PC-9 (cell line): ENCODE data around the gene ACKR2. TPM values are rescaled to one million over a fixed set of nuclear protein-coding genes. Genes with fewer than 3 reads are reported as not detected.

ENCODE experiments used
- BruUV-seq: library from RNA; stranded (reverse); fragments of 400-500 nt; replicated peaks from 2 replicates; lab custom pipeline; 2021; lab: Mats Ljungman, UMichigan
- CTCF ChIA-PET: fragments of 300-600 bp; sonication (Branson Sonifier 250); formaldehyde crosslinking; loops from one replicate; lab custom pipeline; 2022; ENCODE audit warnings: antibody characterized with exemption; lab: Charles Lee
- POLR2A ChIA-PET: fragments of 300-600 bp; sonication (Branson Sonifier 250); formaldehyde crosslinking; loops from one replicate; lab custom pipeline; 2022; ENCODE audit warnings: antibody characterized with exemption; ENCODE audit not compliant: unreplicated experiment; lab: Charles Lee
- DNase-seq, 2 experiments: peaks; one replicate each; pipeline versions ENCODE4 v3.0.0 to v3.0.0-alpha.2; 2015 to 2022; ENCODE audit warnings: mixed read lengths in 1 of 2
- H2AFZ ChIP-seq: fragments of 200-600 bp; sonication (generic); 2 replicates; pipeline ENCODE4 v1.8.1; 2017; ENCODE audit warnings: antibody characterized with exemption
- H3F3A ChIP-seq: fragments of 200-600 bp; sonication (generic); 2 replicates; pipeline ENCODE4 v1.8.1; 2017; ENCODE audit warnings: antibody characterized with exemption, mild to moderate bottlenecking, low read depth; ENCODE audit not compliant: insufficient read depth
- H3K27ac ChIP-seq: fragments of 200-600 bp; sonication (generic); 2 replicates; pipeline ENCODE4 v1.6.1; 2016; ENCODE audit warnings: mixed run types
- H3K27me3 ChIP-seq: fragments of 200-600 bp; sonication (generic); 2 replicates; pipeline ENCODE4 v1.6.1; 2016; ENCODE audit warnings: low read depth, mixed run types; ENCODE audit not compliant: insufficient read depth
- H3K36me3 ChIP-seq: fragments of 200-600 bp; sonication (generic); 2 replicates; pipeline ENCODE4 v1.6.1; 2016; ENCODE audit warnings: low read depth, mixed run types
- H3K4me1 ChIP-seq: fragments of 200-600 bp; sonication (generic); replicated peaks from 2 replicates; pipeline ENCODE4 v1.6.1; 2016; ENCODE audit warnings: mixed run types; ENCODE audit not compliant: insufficient read depth
- H3K4me2 ChIP-seq: fragments of 200-600 bp; sonication (generic); 2 replicates; pipeline ENCODE4 v1.6.1; 2017; ENCODE audit warnings: mixed run types
- H3K4me3 ChIP-seq: fragments of 200-600 bp; sonication (generic); 2 replicates; pipeline ENCODE4 v1.6.1; 2016; ENCODE audit warnings: mixed run types
- H3K79me2 ChIP-seq: fragments of 200-600 bp; sonication (generic); 2 replicates; pipeline ENCODE4 v1.6.1; 2017; ENCODE audit warnings: low read depth, mixed run types
- H3K9me2 ChIP-seq: fragments of 200-600 bp; sonication (generic); 2 replicates; pipeline ENCODE4 v1.8.1; 2017; ENCODE audit warnings: mild to moderate bottlenecking; ENCODE audit not compliant: insufficient read depth
- H3K9me3 ChIP-seq: fragments of 200-600 bp; sonication (generic); 2 replicates; pipeline ENCODE4 v1.8.1; 2016; ENCODE audit warnings: low read depth; ENCODE audit not compliant: insufficient read depth
- H4K20me1 ChIP-seq: fragments of 200-600 bp; sonication (generic); 2 replicates; pipeline ENCODE4 v1.8.1; 2017; ENCODE audit not compliant: insufficient read depth
- EZH2 ChIP-seq: fragments of 200-600 bp; sonication (generic); IDR thresholded peaks from 2 replicates; pipeline ENCODE4 v1.8.0; 2017; ENCODE audit warnings: antibody characterized with exemption, low read depth
- intact Hi-C: fragments of 100-400 bp; cut with micrococcal nuclease; formaldehyde crosslinking; loops from one replicate; pipeline ENCODE4 v1.10.0; 2022; ENCODE audit not compliant: unreplicated experiment
- total RNA-seq: library from RNA; stranded (reverse); gene quantifications from 2 replicates; pipeline ENCODE4 v1.2.3, GENCODE V29; 2021
- TF ChIP-seq, protein P1 (sequence below): fragments of 200-600 bp; sonication (generic); conservative IDR thresholded peaks from 2 replicates; pipeline ENCODE4 v1.6.1; 2017; ENCODE audit warnings: mixed run types, antibody characterized with exemption, mild to moderate bottlenecking, moderate library complexity

The ACKR2 gene
- total RNA-seq, 1 experiment from 2014 or later: 2.9 TPM

DNA sequence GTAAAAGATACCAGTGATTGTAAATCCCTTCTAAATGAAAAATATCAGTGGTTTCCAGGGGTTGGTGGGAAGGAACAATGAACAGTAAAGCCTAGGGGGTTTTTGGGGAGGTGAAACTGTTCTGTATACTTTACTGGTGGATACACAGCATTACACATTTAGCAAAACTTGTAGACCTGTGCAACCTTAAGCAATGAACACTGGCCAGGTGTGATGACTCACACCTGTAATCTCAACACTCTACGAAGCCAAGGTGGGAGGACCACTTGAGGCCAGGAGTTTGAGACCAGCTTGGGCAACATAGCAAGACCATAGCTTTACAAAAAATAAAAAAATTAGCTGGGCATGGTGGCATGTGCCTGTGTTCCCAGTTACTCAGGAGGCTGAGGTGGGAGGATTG, 38.0 kb upstream of the ACKR2 start:
- Histone ChIP-seq H3K27me3 (no peaks in the 10 kb centered on the region), H3K79me2 (no peaks in the 10 kb centered on the region), H3K9me3 (no peaks in the 10 kb centered on the region; the same call in 1 of the 2 replicates), H3F3A (0 out of 2 replicates have a peak, but pooled peaks cover 5% of the 10 kb centered on the region), H3K36me3 (no peaks in the 10 kb centered on the region), H3K4me1 (no peaks in the 10 kb centered on the region), H3K4me2 (no peak overlapping the region), H2AFZ (no peak overlapping the region), H3K9me2 (no peaks in the 10 kb centered on the region), H4K20me1 (no peaks in the 10 kb centered on the region), H3K4me3 (no peak overlapping the region), H3K27ac (no peak overlapping the region)
- DNase-seq: no peak
- ChIA-PET POLR2A (no interaction called here), CTCF (no interaction called here)
- intact Hi-C loops: no loop called here
- TF ChIP-seq EZH2: no peak
- TF ChIP-seq, protein P1, sequence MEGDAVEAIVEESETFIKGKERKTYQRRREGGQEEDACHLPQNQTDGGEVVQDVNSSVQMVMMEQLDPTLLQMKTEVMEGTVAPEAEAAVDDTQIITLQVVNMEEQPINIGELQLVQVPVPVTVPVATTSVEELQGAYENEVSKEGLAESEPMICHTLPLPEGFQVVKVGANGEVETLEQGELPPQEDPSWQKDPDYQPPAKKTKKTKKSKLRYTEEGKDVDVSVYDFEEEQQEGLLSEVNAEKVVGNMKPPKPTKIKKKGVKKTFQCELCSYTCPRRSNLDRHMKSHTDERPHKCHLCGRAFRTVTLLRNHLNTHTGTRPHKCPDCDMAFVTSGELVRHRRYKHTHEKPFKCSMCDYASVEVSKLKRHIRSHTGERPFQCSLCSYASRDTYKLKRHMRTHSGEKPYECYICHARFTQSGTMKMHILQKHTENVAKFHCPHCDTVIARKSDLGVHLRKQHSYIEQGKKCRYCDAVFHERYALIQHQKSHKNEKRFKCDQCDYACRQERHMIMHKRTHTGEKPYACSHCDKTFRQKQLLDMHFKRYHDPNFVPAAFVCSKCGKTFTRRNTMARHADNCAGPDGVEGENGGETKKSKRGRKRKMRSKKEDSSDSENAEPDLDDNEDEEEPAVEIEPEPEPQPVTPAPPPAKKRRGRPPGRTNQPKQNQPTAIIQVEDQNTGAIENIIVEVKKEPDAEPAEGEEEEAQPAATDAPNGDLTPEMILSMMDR: no peak
- no TSS peak for BruUV-seq

DNA sequence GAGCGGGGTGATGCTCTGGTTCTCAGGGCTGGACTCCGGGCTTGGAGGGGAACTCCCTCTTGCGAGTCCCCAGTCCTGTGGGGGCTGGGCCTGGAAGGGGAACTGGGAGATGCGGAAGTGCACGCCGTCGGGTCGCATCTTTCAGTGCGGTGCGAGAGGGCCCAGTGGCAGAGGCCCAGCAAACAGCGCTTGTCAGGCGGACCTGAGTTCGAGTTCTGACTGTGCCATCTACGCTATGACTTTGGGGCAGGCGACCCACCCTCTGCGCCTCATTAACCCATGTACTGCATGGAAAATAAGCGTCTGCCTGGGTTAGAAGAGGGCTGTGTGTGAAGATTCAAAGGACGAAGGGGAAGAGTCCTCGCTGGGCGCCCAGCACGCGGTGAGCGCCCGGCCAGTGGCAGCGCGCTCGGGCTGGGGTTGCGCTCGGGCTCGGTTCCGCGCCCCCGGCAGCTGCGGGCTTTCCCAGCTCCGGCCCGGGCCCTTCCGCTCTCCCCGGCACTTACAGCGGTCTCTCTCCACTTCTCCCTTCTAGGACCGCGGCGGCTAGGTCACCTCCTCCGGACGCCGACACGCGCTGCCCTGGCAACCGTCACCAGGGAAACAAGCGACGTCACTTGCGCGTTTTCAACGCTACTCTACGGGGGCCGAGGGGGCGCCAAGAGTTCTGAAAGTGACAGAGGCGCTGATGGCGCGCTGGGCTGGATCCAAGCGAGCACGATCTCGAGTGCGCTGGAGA, 36.4 kb upstream of the ACKR2 start, which contains the start of gene CCDC13:
Gene CCDC13 (minus strand): TSS at position 584 of the 739 bp plus-strand sequence. CDS start 14,908 bp downstream, outside the sequence.
- intact Hi-C loops: no loop called here
- Histone ChIP-seq H3K9me3 (no peaks in the 10 kb centered on the region; the same call in 1 of the 2 replicates), H3K9me2 (no peaks in the 10 kb centered on the region), H4K20me1 (no peaks in the 10 kb centered on the region), H2AFZ (no peak within 1 kb of the TSS), H3K27me3 (no peaks in the 10 kb centered on the region), H3K4me1 (no peaks in the 10 kb centered on the region), H3F3A (0 out of 2 replicates have a peak, but pooled peaks cover 5% of the 10 kb centered on the region), H3K4me2 (no peak within 1 kb of the TSS), H3K4me3 (no peak within 1 kb of the TSS), H3K79me2 (no peaks in the 10 kb centered on the region), H3K27ac (no peak within 1 kb of the TSS), H3K36me3 (no peaks in the 10 kb centered on the region; the same call in 1 of the 2 replicates)
- ChIA-PET POLR2A (no interaction called here), CTCF (no interaction called here)
- BruUV-seq: no TSS peak
- DNase-seq: no peak
- no peak for TF ChIP-seq EZH2
- TF ChIP-seq, protein P1: no peak

DNA sequence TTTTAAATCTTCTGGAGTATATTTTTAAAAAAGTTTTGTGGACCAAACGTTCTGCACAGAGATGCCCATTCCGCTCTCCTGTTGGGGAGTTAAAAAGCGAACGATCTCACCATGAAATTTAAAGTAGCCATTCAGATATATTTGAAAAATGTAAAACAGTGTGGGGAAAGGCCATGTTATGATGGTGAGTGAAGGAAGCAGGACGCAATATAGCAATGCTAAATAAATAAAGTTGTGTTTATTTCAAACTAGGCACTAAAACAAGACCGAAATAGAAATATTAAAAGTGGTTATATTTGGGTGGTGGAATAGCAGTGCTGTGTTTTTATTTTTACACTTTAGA, 35.9 kb upstream of the ACKR2 start:
- no peaks in the 10 kb centered on the region for H3K9me2 ChIP-seq
- H3K4me3 ChIP-seq: no peak overlapping the region
- H2AFZ ChIP-seq: no peak overlapping the region
- no peaks in the 10 kb centered on the region for H4K20me1 ChIP-seq
- H3K27me3 ChIP-seq: no peaks in the 10 kb centered on the region
- DNase-seq: no peak
- TF ChIP-seq, protein P1: no peak
- TF ChIP-seq EZH2: no peak
- no peaks in the 10 kb centered on the region; the same call in 1 of the 2 replicates for H3K9me3 ChIP-seq
- intact Hi-C loops: no loop called here
- no peaks in the 10 kb centered on the region; the same call in 1 of the 2 replicates for H3K36me3 ChIP-seq
- ChIA-PET CTCF (interaction anchor here (0.6 kb wide), 1 partner anchor 89 kb away, joined by 10 read pairs; no protein-coding TSS in a partner anchor), POLR2A (no interaction called here)
- H3K4me1 ChIP-seq: no peaks in the 10 kb centered on the region
- no peak overlapping the region for H3K4me2 ChIP-seq
- BruUV-seq: no TSS peak
- H3K79me2 ChIP-seq: no peaks in the 10 kb centered on the region
- 0 out of 2 replicates have a peak, but pooled peaks cover 5% of the 10 kb centered on the region for H3F3A ChIP-seq
- H3K27ac ChIP-seq: no peak overlapping the region
